ENCODE measurements around the gene EIF4G3. TPM values are rescaled to one million over a fixed set of nuclear protein-coding genes. Genes with fewer than 3 reads are reported as not detected.

The EIF4G3 gene
- total and polyA plus RNA-seq, 9 of the 15 experiments (the other 6 are each of a cell fraction or from before 2014, with no cell fraction given): 6.7 to 40.5 (median 32.1) TPM

- TF ChIP-seq HNRNPUL1 (IDR thresholded peaks at IDR 0.05; ENCODE audit: low read length) (no peak), XRCC4 (IDR thresholded peaks at IDR 0.05; ENCODE audit: extremely low read depth, insufficient read depth, insufficient read length) (no peak), ARNT (IDR thresholded peaks at IDR 0.05) (no peak), SUPT5H (IDR thresholded peaks at IDR 0.05) (peak; percentile 84), TCF7L2 (IDR thresholded peaks at IDR 0.05; ENCODE audit: low read depth, low read length) (no peak), SREBF1 (IDR thresholded peaks at IDR 0.05; ENCODE audit: borderline replicate concordance, low read depth, low read length) (no peak), TAF7 (tag; IDR thresholded peaks at IDR 0.05) (0 out of 2 replicates have a peak, but pooled peaks have one; percentile 26), ZNF586 (CRISPR knock-in tag; conservative IDR thresholded peaks at IDR 0.05) (no peak), ARHGAP35 (IDR thresholded peaks at IDR 0.05; ENCODE audit: partially characterized antibody) (no peak), ZNF408 (CRISPR knock-in tag; IDR thresholded peaks at IDR 0.05; ENCODE audit: low read depth) (no peak), YY1 (IDR thresholded peaks at IDR 0.05; ENCODE audit: borderline replicate concordance in 1 of 3, control insufficient read depth in 1 of 3, extremely low read depth in 1 of 3, insufficient read depth in 3 of 3, insufficient read length in 1 of 3, insufficient replicate concordance in 2 of 3, low read depth in 1 of 3, low read length in 2 of 3) (peak; percentile 73 to 97 (median 96)), MITF (IDR thresholded peaks at IDR 0.05) (0 out of 2 replicates have a peak, but pooled peaks have one; percentile 24), ZNF347 (CRISPR knock-in tag; IDR thresholded peaks at IDR 0.05; ENCODE audit: low read depth) (no peak), NR0B1 (IDR thresholded peaks at IDR 0.05; ENCODE audit: partially characterized antibody) (no peak), EZH2 (IDR thresholded peaks at IDR 0.05; ENCODE audit: borderline replicate concordance, low read depth, low read length) (no peak), NFE2L1 (tag; IDR thresholded peaks at IDR 0.05; ENCODE audit: borderline replicate concordance, low read depth) (no peak), ARID2 (IDR thresholded peaks at IDR 0.05) (0 out of 2 replicates have a peak, but pooled peaks have one; percentile 17), GTF2B (IDR thresholded peaks at IDR 0.05; ENCODE audit: extremely low read depth, insufficient read length) (no peak), ZHX1 (conservative IDR thresholded peaks at IDR 0.05; ENCODE audit: low read length) (no peak), CCNT2 (IDR thresholded peaks at IDR 0.05; ENCODE audit: borderline replicate concordance, extremely low read depth, insufficient read length, low read depth, low read length) (peak; percentile 93), POLR2G (IDR thresholded peaks at IDR 0.05; ENCODE audit: low read depth, low read length) (peak; percentile 86)
Measured at GRCh38 chr1:20786253-20787028, 390.3 kb downstream of the EIF4G3 start (continued).

All from K562 (cell line).